OCI-LY1 (cell line): ENCODE measurements around the gene CAMKK1.

Experiments used
- H2AFZ ChIP-seq: fragments of 200-600 bp; sonication (generic), shearing (Covaris generic); 2 replicates; pipeline ENCODE4 v1.6.0; 2014; ENCODE audit warnings: antibody characterized with exemption, mild to moderate bottlenecking, low read length
- H3F3A ChIP-seq: fragments of 200-600 bp; sonication (generic), shearing (Covaris generic); 2 replicates; pipeline ENCODE4 v1.6.0; 2014; ENCODE audit warnings: mild to moderate bottlenecking, antibody characterized with exemption, low read length, moderate library complexity; ENCODE audit not compliant: insufficient read depth
- H3K27ac ChIP-seq: fragments of 200-600 bp; sonication (generic); 2 replicates; pipeline ENCODE4 v1.5.1; 2014; ENCODE audit warnings: low read length, mixed run types, mild to moderate bottlenecking, low read depth; ENCODE audit not compliant: poor library complexity, severe bottlenecking
- H3K27me3 ChIP-seq: fragments of 200-600 bp; sonication (generic); 2 replicates; pipeline ENCODE4 v1.6.0; 2014; ENCODE audit warnings: antibody characterized with exemption, mild to moderate bottlenecking, low read length, moderate library complexity; ENCODE audit not compliant: insufficient read depth
- H3K36me3 ChIP-seq: fragments of 200-600 bp; sonication (generic); 2 replicates; pipeline ENCODE4 v1.6.1; 2014; ENCODE audit warnings: mild to moderate bottlenecking, antibody characterized with exemption, low read length, moderate library complexity, mixed read lengths; ENCODE audit not compliant: insufficient read depth
- H3K4me1 ChIP-seq: fragments of 200-600 bp; sonication (generic); 2 replicates; pipeline ENCODE4 v1.5.1; 2014; ENCODE audit warnings: mild to moderate bottlenecking, low read length, moderate library complexity; ENCODE audit not compliant: insufficient read depth, severe bottlenecking
- H3K4me2 ChIP-seq: fragments of 200-600 bp; sonication (generic), shearing (Covaris generic); 2 replicates; pipeline ENCODE4 v1.6.1; 2014; ENCODE audit warnings: low read length
- H3K4me3 ChIP-seq: fragments of 200-600 bp; sonication (generic); 2 replicates; pipeline ENCODE4 v1.5.1; 2014; ENCODE audit warnings: low read length, low read depth, mild to moderate bottlenecking, mixed read lengths; ENCODE audit not compliant: poor library complexity, severe bottlenecking
- H3K79me2 ChIP-seq: fragments of 200-600 bp; shearing (Covaris generic); 2 replicates; pipeline ENCODE4 v1.6.1; 2016; ENCODE audit warnings: mixed run types, low read length, mixed read lengths; ENCODE audit not compliant: insufficient read depth
- H3K9ac ChIP-seq: fragments of 200-600 bp; sonication (generic), shearing (Covaris generic); 2 replicates; pipeline ENCODE4 v1.6.1; 2014; ENCODE audit warnings: mild to moderate bottlenecking, low read length, mixed read lengths
- H3K9me2 ChIP-seq: fragments of 200-600 bp; sonication (generic), shearing (Covaris generic); 2 replicates; pipeline ENCODE4 v1.6.1; 2014; ENCODE audit warnings: low read depth, mild to moderate bottlenecking, low read length, mixed read lengths
- H3K9me3 ChIP-seq: fragments of 200-600 bp; shearing (Covaris generic); 2 replicates; pipeline ENCODE4 v1.6.1; 2014; ENCODE audit warnings: low read length, mixed read lengths
- H4K20me1 ChIP-seq: fragments of 200-600 bp; sonication (generic), shearing (Covaris generic); 2 replicates; pipeline ENCODE4 v1.6.0; 2016; ENCODE audit warnings: mild to moderate bottlenecking, low read length; ENCODE audit not compliant: insufficient read depth
- EZH2 ChIP-seq: fragments of 200-600 bp; sonication (generic), shearing (Covaris generic); IDR thresholded peaks from 2 replicates; pipeline ENCODE4 v1.8.0; 2017; ENCODE audit warnings: borderline replicate concordance, mixed run types, mild to moderate bottlenecking, antibody characterized with exemption, low read length, moderate library complexity, mixed read lengths
- TF ChIP-seq, protein P1 (sequence below): fragments of 200-600 bp; sonication (generic), shearing (Covaris generic); IDR thresholded peaks from 2 replicates; pipeline ENCODE4 v1.5.1; 2017; ENCODE audit warnings: mild to moderate bottlenecking, antibody characterized with exemption, low read length, moderate library complexity, mixed read lengths

The CAMKK1 gene

DNA sequence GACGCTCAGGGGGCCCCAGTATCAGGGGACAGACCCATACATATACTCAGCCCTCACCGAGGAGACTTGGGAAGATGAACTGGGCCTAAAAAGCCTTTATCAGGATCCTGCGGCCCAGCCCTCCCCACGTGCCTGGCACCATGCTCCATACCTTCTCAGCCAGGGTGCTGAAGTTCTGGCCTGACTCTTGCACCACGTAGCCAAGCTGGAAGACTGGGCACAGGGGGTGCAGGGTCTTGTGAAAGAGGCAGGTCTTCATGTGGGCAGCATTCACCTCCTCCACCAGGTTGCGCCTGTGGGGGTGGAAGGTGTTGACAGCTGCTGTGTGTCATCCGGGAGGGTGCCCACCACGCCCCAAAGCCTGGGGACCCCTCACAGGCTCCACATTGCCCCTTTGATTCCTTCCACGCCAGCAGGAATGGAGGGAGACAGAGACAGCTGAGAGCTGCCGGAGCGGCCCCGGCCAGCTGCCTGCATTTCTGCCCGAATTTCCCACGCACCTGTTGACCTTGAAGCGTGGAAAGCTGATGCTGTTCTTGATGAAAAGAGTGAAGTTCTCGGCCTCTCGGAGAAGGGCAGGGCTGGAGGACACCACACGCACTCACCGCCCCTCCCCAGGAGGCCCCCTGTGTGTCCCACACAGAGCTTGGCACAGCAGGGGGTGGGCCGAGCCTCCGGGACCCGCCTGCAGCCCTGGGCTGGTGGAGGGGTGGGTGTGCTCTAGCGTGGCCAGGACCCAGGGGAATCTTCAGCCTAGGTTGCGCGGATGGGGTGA, 10.4 kb upstream of the CAMKK1 start:
- H3F3A ChIP-seq, result no peaks in the 10 kb centered on the region
- TF ChIP-seq, protein P1, sequence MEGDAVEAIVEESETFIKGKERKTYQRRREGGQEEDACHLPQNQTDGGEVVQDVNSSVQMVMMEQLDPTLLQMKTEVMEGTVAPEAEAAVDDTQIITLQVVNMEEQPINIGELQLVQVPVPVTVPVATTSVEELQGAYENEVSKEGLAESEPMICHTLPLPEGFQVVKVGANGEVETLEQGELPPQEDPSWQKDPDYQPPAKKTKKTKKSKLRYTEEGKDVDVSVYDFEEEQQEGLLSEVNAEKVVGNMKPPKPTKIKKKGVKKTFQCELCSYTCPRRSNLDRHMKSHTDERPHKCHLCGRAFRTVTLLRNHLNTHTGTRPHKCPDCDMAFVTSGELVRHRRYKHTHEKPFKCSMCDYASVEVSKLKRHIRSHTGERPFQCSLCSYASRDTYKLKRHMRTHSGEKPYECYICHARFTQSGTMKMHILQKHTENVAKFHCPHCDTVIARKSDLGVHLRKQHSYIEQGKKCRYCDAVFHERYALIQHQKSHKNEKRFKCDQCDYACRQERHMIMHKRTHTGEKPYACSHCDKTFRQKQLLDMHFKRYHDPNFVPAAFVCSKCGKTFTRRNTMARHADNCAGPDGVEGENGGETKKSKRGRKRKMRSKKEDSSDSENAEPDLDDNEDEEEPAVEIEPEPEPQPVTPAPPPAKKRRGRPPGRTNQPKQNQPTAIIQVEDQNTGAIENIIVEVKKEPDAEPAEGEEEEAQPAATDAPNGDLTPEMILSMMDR, result no peak
- no peak for TF ChIP-seq EZH2
- no peak overlapping the region for H3K27ac ChIP-seq
- H3K9me2 ChIP-seq, result no peaks in the 10 kb centered on the region
- H3K4me1 ChIP-seq, result peaks cover 12% of the 10 kb centered on the region
- H3K27me3 ChIP-seq, result peaks cover 14% of the 10 kb centered on the region
- no peaks in the 10 kb centered on the region for H3K9me3 ChIP-seq
- H3K36me3 ChIP-seq, result no peaks in the 10 kb centered on the region
- no peak overlapping the region for H3K9ac ChIP-seq
- H3K4me3 ChIP-seq, result no peak overlapping the region
- H2AFZ ChIP-seq, result no peak overlapping the region
- no peaks in the 10 kb centered on the region for H3K79me2 ChIP-seq
- H4K20me1 ChIP-seq, result no peaks in the 10 kb centered on the region
- no peak overlapping the region for H3K4me2 ChIP-seq

DNA sequence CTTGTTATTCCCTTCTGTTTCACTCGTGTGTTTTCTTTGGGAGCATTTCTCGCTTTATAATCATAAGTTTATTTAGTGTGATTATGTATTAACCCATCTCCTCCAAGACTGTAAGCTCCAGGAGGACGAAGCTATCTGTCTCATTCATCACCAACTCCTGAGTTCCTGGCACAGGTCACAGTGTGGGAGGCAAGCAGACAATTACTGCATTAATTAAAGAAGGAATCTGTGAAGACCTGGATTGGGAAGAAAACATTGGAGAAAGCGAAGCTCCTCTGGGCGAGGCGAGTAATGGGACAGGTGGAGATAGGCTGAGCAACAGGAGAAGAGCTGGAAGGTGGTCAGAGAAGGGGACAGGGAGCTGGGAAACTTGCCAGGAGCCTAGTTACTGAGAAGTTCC, 7.8 kb upstream of the CAMKK1 start:
- H3K4me3 ChIP-seq, result no peak overlapping the region
- peaks cover 19% of the 10 kb centered on the region for H3K4me1 ChIP-seq

DNA sequence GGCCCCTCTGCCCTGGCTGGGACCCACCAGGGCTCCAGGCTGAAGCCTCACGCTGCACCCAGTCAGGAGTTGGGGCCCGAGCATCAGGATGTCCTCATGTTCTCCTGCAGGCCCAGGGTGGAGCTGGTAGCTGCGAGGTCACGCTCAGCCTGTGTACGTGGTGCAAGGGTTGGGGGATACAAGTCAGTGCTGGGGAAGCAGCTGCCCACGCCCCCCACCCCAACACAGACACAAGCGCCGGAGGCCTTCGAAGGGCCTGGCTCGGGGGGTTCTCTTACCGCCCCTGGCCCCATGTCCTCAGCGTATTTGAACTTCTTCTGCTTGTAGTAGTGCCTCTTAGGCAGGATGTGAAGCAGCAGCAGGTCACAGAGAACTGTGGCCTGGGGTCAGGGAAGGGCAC, 4.9 kb upstream of the CAMKK1 start:
- no peak overlapping the region for H3K4me3 ChIP-seq
- no peak overlapping the region for H3K9ac ChIP-seq
- no peaks in the 10 kb centered on the region for H3K9me3 ChIP-seq
- no peak overlapping the region for H3K4me2 ChIP-seq
- no peak overlapping the region for H3K27ac ChIP-seq
- no peaks in the 10 kb centered on the region for H3F3A ChIP-seq
- no peaks in the 10 kb centered on the region for H3K79me2 ChIP-seq
- TF ChIP-seq, protein P1, result no peak
- no peak for TF ChIP-seq EZH2
- H2AFZ ChIP-seq, result no peak overlapping the region
- no peaks in the 10 kb centered on the region for H3K9me2 ChIP-seq
- no peaks in the 10 kb centered on the region for H3K36me3 ChIP-seq
- no peaks in the 10 kb centered on the region; the same call in 1 of the 2 replicates for H3K27me3 ChIP-seq
- no peaks in the 10 kb centered on the region for H4K20me1 ChIP-seq
- peaks cover 15% of the 10 kb centered on the region for H3K4me1 ChIP-seq

More for the DNA sequence above, 7.8 kb upstream of the CAMKK1 start:
- H3K9me3 ChIP-seq, result no peaks in the 10 kb centered on the region
- H3K79me2 ChIP-seq, result no peaks in the 10 kb centered on the region
- H4K20me1 ChIP-seq, result no peaks in the 10 kb centered on the region
- no peaks in the 10 kb centered on the region for H3K9me2 ChIP-seq
- H3K36me3 ChIP-seq, result no peaks in the 10 kb centered on the region
- no peaks in the 10 kb centered on the region for H3F3A ChIP-seq
- no peak overlapping the region for H2AFZ ChIP-seq
- peaks cover 8% of the 10 kb centered on the region; the same call in 1 of the 2 replicates for H3K27me3 ChIP-seq
- H3K9ac ChIP-seq, result no peak overlapping the region
- no peak for TF ChIP-seq EZH2
- TF ChIP-seq, protein P1, result no peak
- H3K4me2 ChIP-seq, result no peak overlapping the region
- H3K27ac ChIP-seq, result no peak overlapping the region
